HCT116 (cell line): ENCODE results near the gene POLD1.

ENCODE experiments used
- POLR2AphosphoS5 ChIP-seq: IDR thresholded peaks from 2 replicates; pipeline ENCODE4 v1.6.1; 2011; ENCODE audit warnings: mild to moderate bottlenecking, low read depth, low read length, moderate library complexity
- ZNF274 ChIP-seq: fragments of 200-500 bp; sonication (Bioruptor generic); IDR thresholded peaks from 2 replicates; pipeline ENCODE4 v1.6.1; 2014; ENCODE audit warnings: mild to moderate bottlenecking, low read depth, low read length, inconsistent platforms
- TF ChIP-seq, protein P1 (sequence below), 3 experiments: fragments of 200-600 bp in 1 of 3; sonication (generic) in 1 of 3; IDR thresholded peaks in 2 of 3; conservative IDR thresholded peaks in 1 of 3; 2 replicates each; pipeline ENCODE4 v1.5.1; 2012 to 2017; ENCODE audit warnings: low read depth in 2 of 3, low read length in 2 of 3, antibody characterized with exemption in 1 of 3, borderline replicate concordance in 1 of 3, control low read depth in 1 of 3, mild to moderate bottlenecking in 1 of 3, mixed read lengths in 1 of 3, mixed run types in 1 of 3, moderate library complexity in 1 of 3; ENCODE audit not compliant: insufficient read depth in 1 of 3
- TF ChIP-seq, protein P2 (sequence below): IDR thresholded peaks from 2 replicates; pipeline ENCODE4 v1.6.1; 2012

DNA sequence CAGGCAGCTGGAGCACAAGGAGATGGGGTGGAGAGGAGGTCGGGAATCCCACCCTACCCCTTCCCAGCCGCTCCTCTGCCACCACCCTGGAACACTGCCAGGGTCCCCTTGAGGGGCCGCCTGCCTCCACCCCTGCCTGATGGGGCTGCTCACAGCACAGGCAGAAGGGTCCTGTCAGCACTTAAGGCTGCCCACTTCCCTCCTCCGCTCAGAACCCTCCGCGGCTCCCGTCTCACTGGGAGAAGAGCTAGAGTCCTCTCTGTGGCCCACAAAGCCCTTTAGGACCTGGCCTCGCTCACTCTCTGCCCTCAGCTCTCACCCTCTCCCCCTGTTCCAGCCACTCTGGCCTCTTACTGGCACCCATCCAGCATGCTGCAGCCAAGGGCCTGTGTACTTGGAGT is 3.4 kb upstream of the POLD1 start:
- TF ChIP-seq, protein P1, sequence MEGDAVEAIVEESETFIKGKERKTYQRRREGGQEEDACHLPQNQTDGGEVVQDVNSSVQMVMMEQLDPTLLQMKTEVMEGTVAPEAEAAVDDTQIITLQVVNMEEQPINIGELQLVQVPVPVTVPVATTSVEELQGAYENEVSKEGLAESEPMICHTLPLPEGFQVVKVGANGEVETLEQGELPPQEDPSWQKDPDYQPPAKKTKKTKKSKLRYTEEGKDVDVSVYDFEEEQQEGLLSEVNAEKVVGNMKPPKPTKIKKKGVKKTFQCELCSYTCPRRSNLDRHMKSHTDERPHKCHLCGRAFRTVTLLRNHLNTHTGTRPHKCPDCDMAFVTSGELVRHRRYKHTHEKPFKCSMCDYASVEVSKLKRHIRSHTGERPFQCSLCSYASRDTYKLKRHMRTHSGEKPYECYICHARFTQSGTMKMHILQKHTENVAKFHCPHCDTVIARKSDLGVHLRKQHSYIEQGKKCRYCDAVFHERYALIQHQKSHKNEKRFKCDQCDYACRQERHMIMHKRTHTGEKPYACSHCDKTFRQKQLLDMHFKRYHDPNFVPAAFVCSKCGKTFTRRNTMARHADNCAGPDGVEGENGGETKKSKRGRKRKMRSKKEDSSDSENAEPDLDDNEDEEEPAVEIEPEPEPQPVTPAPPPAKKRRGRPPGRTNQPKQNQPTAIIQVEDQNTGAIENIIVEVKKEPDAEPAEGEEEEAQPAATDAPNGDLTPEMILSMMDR (IDR thresholded peaks at IDR 0.05 in 2 of 3, conservative IDR thresholded peaks at IDR 0.05 in 1 of 3; ENCODE audit: borderline replicate concordance in 1 of 3, insufficient read depth in 1 of 3, low read depth in 2 of 3, low read length in 2 of 3), result no peak
- TF ChIP-seq POLR2AphosphoS5 (no peak), ZNF274 (no peak)
- TF ChIP-seq, protein P2, sequence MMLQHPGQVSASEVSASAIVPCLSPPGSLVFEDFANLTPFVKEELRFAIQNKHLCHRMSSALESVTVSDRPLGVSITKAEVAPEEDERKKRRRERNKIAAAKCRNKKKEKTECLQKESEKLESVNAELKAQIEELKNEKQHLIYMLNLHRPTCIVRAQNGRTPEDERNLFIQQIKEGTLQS, result no peak
